Measurements from ENCODE around the gene CSN3.
"Not testable (repeated sequence)": the region's sequence is repeated elsewhere in the genome, so short reads cannot be mapped to it uniquely, and the experiment has no call there.

Gene CSN3

GRCh38 chr4:70197842-70198241, 44.6 kb upstream of the CSN3 start:
- no peaks in the 10 kb centered on the region for H3K9me2 ChIP-seq (replicated peaks; ENCODE audit: insufficient read depth, low read length)
- no peaks in the 10 kb centered on the region for H3K9me3 ChIP-seq (ENCODE audit: insufficient read depth, low read length)
- no peaks in the 10 kb centered on the region for H3K36me3 ChIP-seq (ENCODE audit: low read length)
- no peak overlapping the region for H3K4me3 ChIP-seq (ENCODE audit: insufficient read depth, low read length, poor library complexity, severe bottlenecking)
- H4K20me1 ChIP-seq (ENCODE audit: low read depth, low read length): no peaks in the 10 kb centered on the region
- TF ChIP-seq EZH2phosphoT487 (conservative IDR thresholded peaks at IDR 0.05; ENCODE audit: low read length) (no peak), CTCF (IDR thresholded peaks at IDR 0.05; ENCODE audit: insufficient read depth, low read length, poor library complexity, severe bottlenecking) (no peak)
- no peak overlapping the region for H3K9ac ChIP-seq (ENCODE audit: low read length)
- no peaks in the 10 kb centered on the region for H3F3A ChIP-seq (ENCODE audit: insufficient read depth)
- H3K27ac ChIP-seq (ENCODE audit: low read depth, low read length): no peak overlapping the region
- H3K79me2 ChIP-seq (ENCODE audit: insufficient read depth, low read length): no peaks in the 10 kb centered on the region
- no peak overlapping the region for H3K4me2 ChIP-seq (ENCODE audit: low read depth, low read length, poor library complexity, severe bottlenecking)
- no peaks in the 10 kb centered on the region for H3K27me3 ChIP-seq (ENCODE audit: low read length)
- no peak overlapping the region for H2AFZ ChIP-seq (ENCODE audit: low read depth, low read length, severe bottlenecking)

- H3K9me3 ChIP-seq (ENCODE audit: insufficient read depth, low read length): no peaks in the 10 kb centered on the region
- no peaks in the 10 kb centered on the region for H3K36me3 ChIP-seq (ENCODE audit: low read length)
- H4K20me1 ChIP-seq (ENCODE audit: low read depth, low read length): no peaks in the 10 kb centered on the region
- H3K9ac ChIP-seq (ENCODE audit: low read length): no peak overlapping the region
- H3F3A ChIP-seq (ENCODE audit: insufficient read depth): no peaks in the 10 kb centered on the region
- H3K79me2 ChIP-seq (ENCODE audit: insufficient read depth, low read length): no peaks in the 10 kb centered on the region
- H3K4me3 ChIP-seq (ENCODE audit: insufficient read depth, low read length, poor library complexity, severe bottlenecking): no peak overlapping the region
- no peak overlapping the region for H2AFZ ChIP-seq (ENCODE audit: low read depth, low read length, severe bottlenecking)
- H3K27me3 ChIP-seq (ENCODE audit: low read length): no peaks in the 10 kb centered on the region
- H3K9me2 ChIP-seq (replicated peaks; ENCODE audit: insufficient read depth, low read length): no peaks in the 10 kb centered on the region
- H3K4me2 ChIP-seq (ENCODE audit: low read depth, low read length, poor library complexity, severe bottlenecking): no peak overlapping the region
- no peak overlapping the region for H3K27ac ChIP-seq (ENCODE audit: low read depth, low read length)
- no peak for TF ChIP-seq EZH2phosphoT487 (conservative IDR thresholded peaks at IDR 0.05; ENCODE audit: low read length)
- TF ChIP-seq CTCF (IDR thresholded peaks at IDR 0.05; ENCODE audit: insufficient read depth, low read length, poor library complexity, severe bottlenecking): no peak
These were observed 38.8 kb upstream of the CSN3 start for GRCh38 chr4:70203601-70204000.

- H3K4me2 ChIP-seq (ENCODE audit: low read depth, low read length, poor library complexity, severe bottlenecking); H3K4me3 ChIP-seq (ENCODE audit: insufficient read depth, low read length, poor library complexity, severe bottlenecking); H3F3A ChIP-seq (ENCODE audit: insufficient read depth); H3K79me2 ChIP-seq (ENCODE audit: insufficient read depth, low read length); H3K9me2 ChIP-seq (replicated peaks; ENCODE audit: insufficient read depth, low read length); H3K9ac ChIP-seq (ENCODE audit: low read length); H4K20me1 ChIP-seq (ENCODE audit: low read depth, low read length); H3K9me3 ChIP-seq (ENCODE audit: insufficient read depth, low read length); H3K27ac ChIP-seq (ENCODE audit: low read depth, low read length); H2AFZ ChIP-seq (ENCODE audit: low read depth, low read length, severe bottlenecking); H3K36me3 ChIP-seq (ENCODE audit: low read length); H3K27me3 ChIP-seq (ENCODE audit: low read length): not testable (repeated sequence)
These were observed 29.6 kb upstream of the CSN3 start for GRCh38 chr4:70212752-70213151.

- H3K9ac ChIP-seq (ENCODE audit: low read length); H3K27me3 ChIP-seq (ENCODE audit: low read length); H3K36me3 ChIP-seq (ENCODE audit: low read length); H3K27ac ChIP-seq (ENCODE audit: low read depth, low read length); H4K20me1 ChIP-seq (ENCODE audit: low read depth, low read length); H2AFZ ChIP-seq (ENCODE audit: low read depth, low read length, severe bottlenecking); H3K4me2 ChIP-seq (ENCODE audit: low read depth, low read length, poor library complexity, severe bottlenecking); H3K9me3 ChIP-seq (ENCODE audit: insufficient read depth, low read length); H3K79me2 ChIP-seq (ENCODE audit: insufficient read depth, low read length); H3F3A ChIP-seq (ENCODE audit: insufficient read depth); H3K4me3 ChIP-seq (ENCODE audit: insufficient read depth, low read length, poor library complexity, severe bottlenecking); H3K9me2 ChIP-seq (replicated peaks; ENCODE audit: insufficient read depth, low read length): not testable (repeated sequence)
These were observed 26.3 kb upstream of the CSN3 start for GRCh38 chr4:70216109-70216508.

GRCh38 chr4:70216550-70216949, 25.8 kb upstream of the CSN3 start:
- H3K27me3 ChIP-seq (ENCODE audit: low read length); H4K20me1 ChIP-seq (ENCODE audit: low read depth, low read length); H3K36me3 ChIP-seq (ENCODE audit: low read length); H2AFZ ChIP-seq (ENCODE audit: low read depth, low read length, severe bottlenecking); H3F3A ChIP-seq (ENCODE audit: insufficient read depth); H3K4me3 ChIP-seq (ENCODE audit: insufficient read depth, low read length, poor library complexity, severe bottlenecking); H3K27ac ChIP-seq (ENCODE audit: low read depth, low read length); H3K9ac ChIP-seq (ENCODE audit: low read length); H3K9me3 ChIP-seq (ENCODE audit: insufficient read depth, low read length); H3K4me2 ChIP-seq (ENCODE audit: low read depth, low read length, poor library complexity, severe bottlenecking); H3K9me2 ChIP-seq (replicated peaks; ENCODE audit: insufficient read depth, low read length); H3K79me2 ChIP-seq (ENCODE audit: insufficient read depth, low read length): not testable (repeated sequence)

- H3K4me3 ChIP-seq (ENCODE audit: insufficient read depth, low read length, poor library complexity, severe bottlenecking); H3K79me2 ChIP-seq (ENCODE audit: insufficient read depth, low read length); H2AFZ ChIP-seq (ENCODE audit: low read depth, low read length, severe bottlenecking); H3F3A ChIP-seq (ENCODE audit: insufficient read depth); H3K36me3 ChIP-seq (ENCODE audit: low read length); H3K27me3 ChIP-seq (ENCODE audit: low read length); H3K27ac ChIP-seq (ENCODE audit: low read depth, low read length); H4K20me1 ChIP-seq (ENCODE audit: low read depth, low read length); H3K9me3 ChIP-seq (ENCODE audit: insufficient read depth, low read length); H3K9me2 ChIP-seq (replicated peaks; ENCODE audit: insufficient read depth, low read length); H3K4me2 ChIP-seq (ENCODE audit: low read depth, low read length, poor library complexity, severe bottlenecking); H3K9ac ChIP-seq (ENCODE audit: low read length): not testable (repeated sequence)
These were observed 21.0 kb upstream of the CSN3 start for GRCh38 chr4:70221389-70221788.

GRCh38 chr4:70221818-70222217, 20.6 kb upstream of the CSN3 start:
- not testable (repeated sequence) for H3K9me3 ChIP-seq (ENCODE audit: insufficient read depth, low read length); H3K9me2 ChIP-seq (replicated peaks; ENCODE audit: insufficient read depth, low read length); H3K79me2 ChIP-seq (ENCODE audit: insufficient read depth, low read length); H4K20me1 ChIP-seq (ENCODE audit: low read depth, low read length); H3K4me2 ChIP-seq (ENCODE audit: low read depth, low read length, poor library complexity, severe bottlenecking); H3K27ac ChIP-seq (ENCODE audit: low read depth, low read length); H2AFZ ChIP-seq (ENCODE audit: low read depth, low read length, severe bottlenecking); H3K36me3 ChIP-seq (ENCODE audit: low read length); H3K27me3 ChIP-seq (ENCODE audit: low read length); H3K4me3 ChIP-seq (ENCODE audit: insufficient read depth, low read length, poor library complexity, severe bottlenecking); H3K9ac ChIP-seq (ENCODE audit: low read length); H3F3A ChIP-seq (ENCODE audit: insufficient read depth)

Measured in SU-DHL-6 (cell line).